GM19452 (cell line): ENCODE data around the gene PRAMEF5.
"Not testable (repeated sequence)": the region's sequence is repeated elsewhere in the genome, so short reads cannot be mapped to it uniquely, and the experiment has no call there.

Experiments used
- ATAC-seq: cut with Tn5 transposase; IDR thresholded peaks from one replicate; pipeline ENCODE4 v1.9.1; 2021; ENCODE audit not compliant: unreplicated experiment

PRAMEF5 gene

DNA sequence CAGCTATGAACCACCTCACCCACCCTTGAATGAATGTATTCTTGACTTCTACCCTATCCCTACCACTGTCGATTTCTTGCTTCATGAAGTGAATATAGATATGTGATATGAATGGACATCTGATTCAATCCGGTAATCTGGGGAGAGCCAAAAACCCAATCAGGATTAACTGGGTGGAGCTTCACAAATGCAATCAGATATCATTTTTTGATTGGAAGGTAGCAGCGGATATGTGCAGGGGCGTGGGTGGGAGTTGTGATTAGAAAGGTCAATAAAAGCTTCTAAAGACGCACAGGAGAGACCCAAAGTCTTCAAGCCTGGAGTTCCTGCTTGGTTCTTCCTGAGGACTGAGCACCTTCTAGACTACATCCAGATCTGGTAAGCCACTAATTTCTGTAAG, at the start of gene PRAMEF5:
Gene PRAMEF5, plus strand, starts transcription at position 301 of the 400 bp plus-strand sequence. CDS start 5,071 bp downstream, outside the sequence.
- not testable (repeated sequence) for ATAC-seq

DNA sequence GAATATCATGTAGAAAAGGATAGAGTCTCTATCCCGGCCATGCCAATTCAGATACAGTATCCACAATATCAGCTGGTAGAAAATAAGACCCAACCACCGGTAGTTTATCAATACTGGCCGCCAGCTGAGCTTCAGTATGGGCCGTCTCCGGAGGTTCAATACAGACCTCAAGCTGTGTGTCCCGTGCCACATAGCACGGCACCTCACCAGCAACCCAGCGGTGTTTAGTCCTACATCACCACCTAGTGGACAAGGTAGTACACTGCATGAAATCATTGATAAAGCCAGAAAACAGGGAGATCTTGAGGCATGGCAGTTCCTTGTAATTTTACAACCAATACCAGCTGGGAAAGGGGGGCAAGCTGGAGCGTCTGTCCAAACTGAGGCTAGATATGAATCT, 45.3 kb upstream of the PRAMEF5 start:
- not testable (repeated sequence) for ATAC-seq

DNA sequence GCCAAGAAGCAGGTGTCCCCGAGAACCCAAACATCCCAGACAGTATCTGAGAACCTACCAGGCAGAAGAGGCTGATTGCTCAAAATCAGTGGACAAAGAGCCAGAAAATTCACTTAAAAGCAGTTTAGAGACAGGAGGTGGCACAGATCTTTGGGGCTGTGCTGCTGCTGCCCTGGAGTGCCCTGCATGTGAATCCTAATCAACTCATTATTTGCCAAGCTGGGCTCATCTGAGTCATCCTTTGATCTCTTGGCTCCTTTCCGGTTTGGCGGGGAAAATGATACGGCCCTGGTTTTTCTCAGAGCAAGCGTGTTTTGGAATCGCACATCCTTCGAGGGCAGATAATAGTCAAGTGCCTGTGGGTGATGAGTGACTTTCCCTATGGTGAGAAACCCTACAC, 37.4 kb upstream of the PRAMEF5 start:
- not testable (repeated sequence) for ATAC-seq

DNA sequence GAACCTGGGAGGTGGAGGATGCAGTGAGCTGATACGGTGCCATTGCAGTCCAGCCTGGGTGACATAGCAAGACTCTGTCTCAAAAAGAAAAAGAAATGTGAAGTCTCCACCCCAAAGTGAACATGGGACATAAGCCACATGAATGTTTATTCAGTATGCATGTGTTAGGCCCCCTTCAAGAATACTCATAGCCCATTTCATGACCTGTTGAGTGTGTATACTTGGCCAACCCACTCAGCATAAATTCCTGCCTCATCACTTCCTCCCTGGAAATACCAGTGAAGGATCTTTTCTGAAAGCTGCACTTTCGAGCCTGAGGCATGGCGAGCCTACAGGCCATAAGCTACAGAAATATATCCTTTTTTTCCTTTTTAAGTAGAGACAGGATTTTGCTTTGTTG, 34.8 kb upstream of the PRAMEF5 start:
- not testable (repeated sequence) for ATAC-seq

DNA sequence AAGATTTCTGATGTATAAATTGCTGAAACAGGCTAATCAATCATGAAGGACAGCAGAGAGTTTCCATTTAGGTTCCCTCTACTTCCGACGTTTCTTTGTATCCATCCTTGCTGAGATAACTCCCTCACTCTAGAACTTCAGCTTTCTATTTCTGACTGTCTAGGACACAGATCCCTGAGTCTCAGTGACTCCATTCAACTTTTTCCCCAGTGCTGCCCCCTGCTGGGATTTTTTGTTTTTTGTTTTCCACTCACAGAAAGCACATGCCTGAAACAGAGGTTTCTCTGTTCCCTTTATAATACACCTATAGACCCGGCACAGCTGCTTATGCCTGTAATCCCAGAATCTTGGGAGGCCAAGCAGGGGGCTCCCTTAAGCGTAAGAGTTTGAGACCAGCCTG, 31.2 kb upstream of the PRAMEF5 start:
- not testable (repeated sequence) for ATAC-seq

DNA sequence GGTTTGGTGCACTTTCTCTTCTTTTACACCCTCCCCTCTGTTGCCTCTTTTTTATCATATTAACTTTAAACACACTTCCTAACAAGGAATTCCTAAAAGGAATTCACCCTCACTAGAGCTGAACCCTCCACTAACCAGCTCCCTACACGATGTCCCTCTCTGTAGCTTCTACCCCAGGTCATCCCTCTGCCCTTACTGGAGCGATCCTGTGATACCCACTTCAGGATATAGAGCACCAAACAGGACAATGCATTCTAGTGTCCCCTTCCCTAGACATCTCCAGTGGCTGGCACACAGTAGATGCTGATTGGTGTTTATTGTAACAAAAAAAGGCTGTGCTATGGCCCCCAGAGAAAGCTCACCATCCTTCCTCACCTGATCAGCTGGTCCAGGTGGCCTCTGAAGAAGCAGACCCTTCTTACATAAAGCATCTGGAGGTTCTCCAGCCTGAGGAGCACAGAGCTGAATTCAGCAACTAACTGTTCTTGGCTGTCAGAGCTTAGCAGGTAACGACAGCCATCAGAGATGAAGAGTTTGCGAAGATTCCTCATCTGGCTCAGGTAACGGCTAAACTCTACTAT, 29.4 kb upstream of the PRAMEF5 start:
- ATAC-seq = no peak

DNA sequence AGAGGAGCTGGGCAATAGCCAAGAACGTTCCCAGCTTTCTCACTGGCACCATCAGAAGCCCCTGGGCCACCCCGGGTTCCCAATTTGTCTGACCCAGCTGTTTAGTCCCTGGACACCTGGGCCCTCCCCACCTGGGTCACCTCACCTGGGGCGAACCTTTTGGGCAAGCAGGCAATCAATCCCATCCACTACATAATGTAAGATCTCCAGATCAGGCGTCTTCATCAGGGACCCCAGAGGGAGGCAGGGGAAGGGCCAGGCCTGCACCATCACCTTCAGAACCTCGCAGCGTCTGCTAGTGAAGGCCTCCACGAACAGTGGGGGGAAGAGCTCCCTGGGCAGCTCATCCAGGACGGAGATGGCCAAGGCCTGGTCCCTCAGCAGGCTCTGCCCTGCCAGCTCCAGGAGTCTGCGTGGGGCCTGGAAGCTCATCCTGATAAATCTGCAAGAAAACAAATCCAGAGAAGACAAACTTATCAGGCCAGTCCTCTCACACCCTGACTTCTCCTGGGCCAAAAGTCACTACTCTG, 28.3 kb upstream of the PRAMEF5 start, which contains the start of gene PRAMEF18:
Gene PRAMEF18, minus strand, starts transcription at position 480 of the 530 bp plus-strand sequence. Its CDS starts 48 bp downstream, at position 432.
- not testable (repeated sequence) for ATAC-seq

DNA sequence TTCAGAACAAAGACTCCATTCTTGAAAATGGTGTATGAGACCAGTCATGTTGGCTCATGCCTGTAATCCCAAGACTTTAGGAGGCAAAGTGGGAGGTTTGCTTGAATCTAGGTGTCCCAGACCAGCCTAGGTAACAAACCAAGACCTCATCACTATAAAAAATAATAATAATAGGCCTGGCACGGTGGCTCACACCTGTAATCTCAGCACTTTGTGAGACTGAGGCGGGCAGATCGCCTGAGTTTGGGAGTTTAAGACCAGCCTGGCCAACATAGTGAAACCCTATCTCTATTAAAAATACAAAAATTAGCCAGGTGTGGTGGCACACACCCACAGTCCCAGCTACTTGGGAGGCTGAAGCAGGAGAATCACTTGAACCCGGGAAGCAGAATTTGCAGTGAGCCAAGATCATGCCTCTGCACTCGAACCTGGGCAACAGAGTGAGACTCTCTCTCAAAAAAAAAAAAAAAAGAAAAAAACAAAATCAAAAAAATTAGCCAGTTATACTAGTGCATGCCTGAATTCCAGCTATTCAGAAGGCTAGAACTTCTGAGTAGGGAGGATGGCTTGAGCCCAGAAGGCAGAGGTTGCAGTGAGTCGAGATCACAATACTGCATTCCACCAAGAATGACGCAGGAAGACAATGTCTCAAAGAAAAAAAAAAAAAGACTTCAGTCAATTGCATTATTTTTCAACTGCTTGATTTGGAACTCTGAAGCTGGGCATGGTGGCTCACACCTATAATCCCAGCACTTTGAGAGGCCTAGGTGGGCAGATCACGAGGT, 26.5 kb upstream of the PRAMEF5 start:
- ATAC-seq = not testable (repeated sequence)

DNA sequence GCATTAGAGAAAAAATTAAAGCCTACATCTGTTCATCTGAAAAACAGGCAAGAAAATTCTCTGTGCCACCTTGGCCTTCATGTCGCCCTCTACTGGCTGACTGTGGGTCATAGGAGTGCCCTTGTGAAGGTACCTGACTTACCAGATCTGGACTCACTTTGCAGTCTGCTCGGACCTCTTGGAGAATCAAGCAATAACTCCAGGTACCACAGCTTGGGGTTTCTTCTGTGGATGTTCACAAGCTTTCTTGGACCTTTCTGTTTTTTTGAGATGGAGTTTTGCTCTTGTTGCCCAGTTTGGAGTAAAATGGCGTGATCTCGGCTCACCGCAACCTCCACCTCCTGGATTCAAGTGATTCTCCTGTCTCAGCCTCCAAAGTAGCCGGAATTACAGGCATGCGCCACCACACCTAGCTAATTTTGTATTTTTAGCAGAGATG, 25.6 kb upstream of the PRAMEF5 start:
- no peak for ATAC-seq

DNA sequence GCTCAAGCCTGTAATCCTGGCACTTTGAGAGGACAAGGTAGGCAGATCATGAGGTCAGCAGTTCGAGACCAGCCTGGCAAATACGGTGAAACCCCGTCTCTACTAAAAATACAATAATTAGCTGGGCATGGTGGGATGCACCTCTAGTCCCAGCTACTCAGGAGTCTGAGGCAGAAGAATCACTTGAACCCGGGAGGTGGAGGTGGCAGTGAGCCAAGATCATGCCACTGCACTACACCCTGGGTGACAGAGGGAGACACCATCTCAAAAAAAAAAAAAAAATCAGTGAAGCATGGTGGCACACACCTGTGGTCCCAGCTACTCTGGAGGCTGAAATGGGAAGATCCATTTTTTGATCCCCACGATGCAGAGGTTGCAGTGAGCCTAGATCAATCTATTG, 23.9 kb upstream of the PRAMEF5 start:
- not testable (repeated sequence) for ATAC-seq

DNA sequence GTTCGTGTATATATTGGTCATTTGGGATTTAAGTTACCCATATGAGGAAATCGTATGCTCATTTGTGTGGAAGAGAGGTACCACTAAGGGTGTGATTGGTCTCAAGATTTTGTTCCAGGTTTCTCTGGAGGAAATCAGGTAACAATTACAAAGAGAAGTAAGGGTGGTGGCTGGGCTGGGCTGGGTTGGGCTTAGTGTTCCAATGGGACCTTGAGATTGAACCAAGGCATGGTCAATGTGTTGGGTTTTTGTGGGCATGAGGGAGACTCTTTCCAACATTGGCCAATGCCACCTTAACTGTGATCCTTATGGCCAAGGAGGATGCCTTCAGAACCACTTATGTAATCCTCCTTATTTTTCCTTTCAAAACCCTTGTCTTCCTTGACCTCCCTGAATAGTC, 23.4 kb upstream of the PRAMEF5 start:
- not testable (repeated sequence) for ATAC-seq

DNA sequence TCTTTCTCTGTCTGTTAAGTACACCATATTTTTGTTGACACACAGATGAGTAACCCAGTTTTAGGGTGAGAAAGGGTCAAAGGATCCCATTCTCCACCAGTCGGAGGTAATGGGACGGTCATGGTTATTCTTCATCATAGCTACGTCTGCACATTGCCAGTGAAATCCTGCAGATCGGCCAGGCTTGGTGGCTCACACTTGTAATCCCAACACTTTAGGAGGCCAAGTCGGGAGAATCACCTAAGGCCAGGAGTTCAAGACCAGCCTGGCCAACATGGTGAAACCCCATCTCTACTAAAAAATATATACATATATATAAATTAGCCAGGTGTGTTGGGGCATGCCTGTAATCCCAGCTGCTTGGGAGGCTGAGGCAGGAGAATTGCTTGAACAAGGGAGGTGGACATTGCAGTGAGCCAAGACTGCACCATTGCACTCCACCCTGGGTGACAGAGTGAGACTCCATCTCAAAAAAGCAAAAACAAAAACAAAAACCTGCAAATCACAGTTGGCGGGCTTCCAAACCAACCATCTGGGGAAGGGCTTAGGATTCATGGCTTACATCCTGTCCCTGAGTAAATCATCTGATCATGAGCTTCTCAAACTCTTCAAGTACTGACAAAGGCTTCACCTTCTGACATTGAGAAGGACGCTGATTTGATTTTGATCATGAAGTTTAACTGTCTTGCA, 22.8 kb upstream of the PRAMEF5 start:
- not testable (repeated sequence) for ATAC-seq

DNA sequence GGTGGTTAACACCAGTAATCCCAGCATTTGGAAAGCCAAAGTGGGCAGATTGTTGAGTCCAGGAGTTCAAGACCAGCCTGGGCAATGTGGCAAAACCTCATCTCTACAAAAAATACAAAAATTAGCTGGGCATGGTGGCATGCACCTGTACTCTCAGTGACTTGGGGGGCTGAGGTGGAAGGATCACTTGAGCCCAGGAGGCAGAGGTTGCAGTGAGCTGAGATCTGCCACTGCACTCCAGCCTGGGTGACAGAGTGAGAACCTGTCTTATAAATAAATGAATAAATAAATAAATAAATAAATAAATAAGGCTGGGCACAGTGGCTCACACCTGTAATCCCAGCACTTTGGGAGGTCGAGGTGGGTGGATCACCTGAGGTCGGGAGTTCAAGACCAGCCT, 21.9 kb upstream of the PRAMEF5 start:
- ATAC-seq = not testable (repeated sequence)

DNA sequence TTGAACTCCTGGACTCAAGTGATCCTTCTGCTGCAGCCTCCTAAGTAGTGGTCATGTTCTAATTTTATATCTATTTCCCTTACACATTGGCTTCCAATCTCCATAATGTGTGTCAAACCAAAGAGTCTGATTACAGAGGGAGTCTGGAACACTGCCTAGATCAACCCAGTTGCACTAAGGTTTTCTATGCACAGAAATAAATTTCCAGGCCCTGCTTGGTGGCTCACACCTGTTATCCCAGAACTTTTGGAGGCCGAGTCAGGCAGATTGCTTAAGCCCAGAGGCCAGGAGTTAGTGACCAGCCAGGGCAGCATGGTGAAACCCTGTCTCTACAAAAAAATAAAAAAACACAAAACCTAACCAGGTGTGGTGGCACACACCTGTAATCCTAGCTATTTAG, 19.9 kb upstream of the PRAMEF5 start:
- ATAC-seq = not testable (repeated sequence)

DNA sequence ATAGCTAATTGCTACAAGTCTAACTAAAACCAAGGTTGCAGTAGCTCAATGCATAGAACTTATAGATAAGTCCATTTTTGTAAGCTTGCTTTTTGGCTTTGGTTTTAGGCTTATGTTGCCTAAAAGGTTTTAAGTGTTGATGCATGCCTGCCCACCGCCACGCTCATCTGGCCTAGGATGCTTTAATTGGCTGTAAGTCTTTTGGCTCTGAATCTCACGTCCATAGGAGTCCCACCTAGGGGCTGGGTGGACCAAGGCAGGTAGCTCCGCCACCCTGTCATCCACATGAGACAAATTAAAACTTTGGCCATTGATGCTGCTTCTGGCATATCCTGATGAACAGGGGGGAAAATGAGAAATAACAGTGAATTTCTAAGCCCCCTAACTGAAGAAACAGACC, 16.4 kb upstream of the PRAMEF5 start:
- not testable (repeated sequence) for ATAC-seq

DNA sequence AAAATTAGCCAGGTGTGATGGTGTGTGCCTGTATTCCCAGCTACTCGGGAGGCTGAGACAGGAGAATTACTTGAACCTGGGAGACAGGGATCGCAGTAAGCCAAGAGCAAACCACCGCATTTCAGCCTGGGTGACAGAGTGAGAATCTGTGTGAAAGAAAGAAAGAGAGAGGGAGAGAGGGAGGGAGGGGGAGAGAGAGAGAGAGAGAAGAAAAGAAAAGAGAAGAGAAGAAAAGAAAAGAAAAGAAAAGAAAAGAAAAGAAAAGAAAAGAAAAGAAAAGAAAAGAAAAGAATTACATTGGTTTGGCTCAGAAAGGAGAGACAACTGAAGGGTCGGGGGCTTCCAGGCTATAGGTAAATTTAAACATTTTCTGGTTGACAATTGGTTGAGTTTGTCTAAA, 14.4 kb upstream of the PRAMEF5 start:
- ATAC-seq = not testable (repeated sequence)

DNA sequence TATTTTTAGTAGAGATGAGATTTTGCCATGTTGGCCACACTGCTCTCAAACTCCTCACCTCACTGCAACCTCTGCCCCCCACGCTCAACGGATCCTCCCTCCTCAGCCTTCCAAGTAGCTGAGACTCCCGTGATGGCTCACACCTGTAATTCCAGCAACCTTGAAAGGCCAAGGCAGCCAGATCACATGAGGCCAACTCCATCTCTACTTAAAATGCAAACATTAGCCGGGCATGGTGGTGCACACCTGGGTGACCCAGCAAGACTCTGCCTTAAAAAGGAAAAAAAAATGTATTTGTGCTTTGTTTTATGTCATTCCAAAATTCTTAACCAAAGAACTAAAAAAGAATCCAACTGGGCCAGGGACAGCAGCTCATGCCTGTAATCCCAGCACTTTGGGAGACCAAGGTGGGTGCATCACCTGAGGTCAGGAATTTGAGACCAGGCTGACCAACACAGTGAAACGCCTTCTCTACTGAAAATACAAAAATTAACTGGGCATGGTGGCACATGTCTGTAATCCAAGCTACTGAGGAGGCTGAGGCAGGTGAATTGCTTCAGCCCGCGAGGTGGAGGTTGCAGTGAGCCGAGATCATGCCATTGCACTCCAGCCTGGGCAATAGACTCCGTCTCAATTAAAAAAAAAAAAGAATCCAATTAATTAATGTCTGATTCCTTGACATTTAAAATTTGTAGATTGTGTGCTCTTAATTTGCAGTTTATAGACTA, 10.3 kb upstream of the PRAMEF5 start:
- not testable (repeated sequence) for ATAC-seq

DNA sequence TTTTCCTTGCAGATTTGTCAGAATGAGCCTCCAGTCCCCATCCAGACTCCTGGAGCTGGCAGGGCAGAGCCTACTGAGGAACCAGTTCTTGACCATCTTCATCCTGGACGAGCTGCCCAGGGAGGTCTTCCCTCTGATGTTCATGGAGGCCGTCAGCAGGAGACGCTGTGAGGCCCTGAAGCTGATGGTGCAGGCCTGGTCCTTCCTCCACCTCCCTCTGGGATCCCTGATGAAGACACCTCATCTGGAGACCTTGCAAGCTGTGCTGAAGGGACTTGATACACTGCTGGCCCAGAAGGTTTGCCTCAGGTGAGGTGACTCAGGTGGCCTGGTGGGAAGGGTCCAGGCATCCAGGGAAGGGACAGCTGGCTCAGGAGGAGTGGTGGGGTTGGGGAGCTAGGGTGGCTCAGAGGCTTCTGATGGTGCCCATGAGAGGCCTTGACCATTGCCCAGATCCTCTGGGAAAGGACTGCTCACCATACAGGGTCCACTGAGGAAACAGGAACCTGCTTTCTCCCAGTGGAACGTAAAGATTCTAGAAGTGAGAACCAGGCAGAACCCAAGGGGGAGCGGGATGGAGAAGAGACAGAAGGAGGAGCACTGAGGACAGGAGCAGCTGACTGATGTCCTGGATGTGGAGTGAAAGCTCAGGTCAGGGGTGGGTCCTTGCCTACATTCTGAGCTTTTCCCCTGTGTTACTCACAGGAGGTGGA, 8.0 kb upstream of the PRAMEF5 start:
- ATAC-seq = not testable (repeated sequence)

DNA sequence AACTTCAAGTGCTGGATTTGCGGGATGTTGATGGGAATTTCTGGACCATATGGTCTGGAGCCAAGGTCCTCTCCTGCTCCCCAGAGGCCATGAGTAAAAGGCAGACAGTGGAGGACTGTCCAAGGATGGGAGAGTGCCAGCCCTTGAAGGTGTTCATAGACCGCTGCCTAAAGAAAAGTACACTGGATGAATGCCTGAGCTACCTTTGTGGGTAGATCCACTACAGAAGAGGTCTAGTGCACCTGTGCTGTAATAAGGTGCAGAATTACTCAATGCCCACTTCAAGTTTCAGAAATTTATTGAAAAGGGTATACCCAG, 7.5 kb upstream of the PRAMEF5 start:
- ATAC-seq = not testable (repeated sequence)

DNA sequence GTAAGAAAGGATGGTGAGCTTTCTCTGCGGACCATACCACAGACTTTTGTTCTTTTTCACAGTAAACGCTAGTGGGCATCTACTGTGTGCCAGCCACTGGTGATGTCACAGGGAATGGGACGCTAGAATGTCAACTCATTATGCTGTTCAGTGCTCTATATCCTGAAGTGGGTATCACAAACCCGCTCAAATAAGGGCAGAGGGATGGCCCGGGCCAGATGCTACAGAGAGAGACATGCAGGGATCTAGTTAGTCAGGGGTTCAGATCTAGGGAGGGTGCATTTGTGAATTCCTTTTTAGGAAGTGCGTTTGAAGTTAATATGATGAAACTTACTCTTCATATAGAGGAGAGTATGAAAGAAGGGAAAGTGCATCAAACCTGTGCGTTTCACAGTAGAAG, 6.9 kb upstream of the PRAMEF5 start:
- ATAC-seq = not testable (repeated sequence)
